Measurements from ENCODE around the gene ACOT2.
"Not testable (repeated sequence)": the region's sequence is repeated elsewhere in the genome, so short reads cannot be mapped to it uniquely, and the experiment has no call there.

ACOT2 gene

DNA sequence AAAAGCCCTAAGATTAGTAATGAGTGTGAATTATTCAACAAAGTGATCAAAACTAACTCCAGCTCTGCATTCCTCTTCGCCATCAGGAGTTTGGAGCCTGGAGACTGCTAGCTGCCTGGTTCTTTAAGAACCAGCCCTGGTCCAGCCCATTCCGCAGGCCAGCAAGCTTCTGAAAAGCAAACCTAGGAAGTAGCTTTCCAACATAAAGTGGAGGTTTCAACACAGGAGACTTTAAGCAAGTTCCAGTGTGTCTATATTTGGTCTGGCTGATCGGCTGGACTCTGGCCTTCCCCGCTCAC is 178 bp upstream of the ACOT2 start:
- not testable (repeated sequence) for DNase-seq

DNA sequence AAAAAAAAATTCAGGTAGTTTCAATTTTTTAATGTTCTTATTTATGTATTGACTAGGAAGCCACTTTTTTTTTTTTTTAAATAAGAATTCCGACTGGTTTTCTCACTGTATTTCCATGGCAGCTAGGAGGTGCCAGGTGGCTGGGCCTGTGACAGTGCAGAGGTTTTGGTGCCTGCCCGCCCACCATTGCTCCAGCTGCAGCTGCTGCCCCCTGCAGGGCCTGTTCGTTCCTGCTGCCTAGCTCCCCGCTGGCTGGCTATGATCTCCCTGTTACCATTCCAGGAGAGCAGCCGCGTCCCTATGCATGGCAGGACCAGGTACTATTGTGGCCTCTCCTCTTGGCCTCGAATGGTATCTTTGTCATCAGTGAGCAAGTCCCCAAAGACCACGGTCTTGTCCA is 1.9 kb downstream of the ACOT2 start:
- DNase-seq, result peak; percentile 12

DNA sequence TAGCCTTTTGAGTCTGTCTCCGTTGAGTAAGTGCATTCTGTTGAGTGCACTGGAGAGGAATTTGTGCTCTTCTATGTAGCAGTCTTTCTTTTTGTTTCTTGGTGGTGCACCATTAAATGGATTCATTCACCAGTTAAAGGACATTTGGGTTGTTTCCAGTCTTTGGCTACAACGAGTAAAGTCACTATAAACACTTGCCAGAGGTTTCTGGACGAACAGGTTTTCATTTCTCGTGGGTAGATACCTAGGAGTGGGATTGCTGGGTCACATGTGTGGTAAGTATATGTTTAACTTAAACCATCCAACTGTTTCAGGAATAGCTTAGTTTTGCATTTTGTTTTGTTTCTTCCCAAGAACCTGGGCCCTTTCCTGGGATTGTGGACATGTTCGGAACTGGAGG is 4.0 kb downstream of the ACOT2 start:
- not testable (repeated sequence) for DNase-seq

DNA sequence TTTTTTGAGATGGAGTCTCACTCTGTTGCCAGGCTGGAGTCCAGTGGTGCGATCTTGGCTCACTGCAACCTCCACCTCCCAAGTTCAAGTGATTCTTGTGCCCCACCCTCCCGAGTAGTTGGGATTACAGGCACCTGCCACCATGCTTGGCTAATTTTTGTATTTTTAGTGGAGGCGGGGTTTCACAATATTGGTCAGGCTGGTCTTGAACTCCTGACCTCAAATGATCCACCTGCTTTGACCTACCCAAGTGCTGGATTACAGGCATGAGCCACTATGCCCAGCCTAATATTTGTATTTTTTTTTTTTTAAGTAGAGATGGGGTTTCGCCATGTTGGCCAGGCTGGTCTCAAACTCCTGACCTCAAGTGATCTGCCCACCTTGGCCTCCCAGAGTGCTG is 4.7 kb downstream of the ACOT2 start:
- DNase-seq, result not testable (repeated sequence)

GRCh38 chr14:73574251-73574650 is 5.2 kb downstream of the ACOT2 start:
- DNase-seq, result not testable (repeated sequence)

DNA sequence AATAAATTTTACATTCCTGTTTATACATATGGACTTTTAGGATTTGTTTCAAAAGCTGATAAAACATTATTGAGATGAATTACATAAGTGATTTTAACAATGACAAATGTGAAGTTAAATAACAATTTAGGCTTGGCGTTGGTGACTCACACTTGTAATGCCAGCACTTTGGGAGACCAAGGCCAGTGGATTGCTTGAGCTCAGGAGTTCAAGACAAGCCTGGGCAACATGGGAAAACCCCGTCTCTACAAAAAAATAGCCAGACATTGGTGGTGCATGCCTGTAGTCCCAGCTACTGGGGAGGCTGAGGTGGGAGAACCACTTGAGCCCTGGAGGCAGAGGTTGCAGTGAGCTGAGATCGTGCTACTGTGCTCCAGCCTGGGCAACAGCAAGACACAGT is 7.4 kb downstream of the ACOT2 start:
- DNase-seq, result no peak

GRCh38 chr14:73577214-73577613 is 8.2 kb downstream of the ACOT2 start:
- not testable (repeated sequence) for DNase-seq

DNA sequence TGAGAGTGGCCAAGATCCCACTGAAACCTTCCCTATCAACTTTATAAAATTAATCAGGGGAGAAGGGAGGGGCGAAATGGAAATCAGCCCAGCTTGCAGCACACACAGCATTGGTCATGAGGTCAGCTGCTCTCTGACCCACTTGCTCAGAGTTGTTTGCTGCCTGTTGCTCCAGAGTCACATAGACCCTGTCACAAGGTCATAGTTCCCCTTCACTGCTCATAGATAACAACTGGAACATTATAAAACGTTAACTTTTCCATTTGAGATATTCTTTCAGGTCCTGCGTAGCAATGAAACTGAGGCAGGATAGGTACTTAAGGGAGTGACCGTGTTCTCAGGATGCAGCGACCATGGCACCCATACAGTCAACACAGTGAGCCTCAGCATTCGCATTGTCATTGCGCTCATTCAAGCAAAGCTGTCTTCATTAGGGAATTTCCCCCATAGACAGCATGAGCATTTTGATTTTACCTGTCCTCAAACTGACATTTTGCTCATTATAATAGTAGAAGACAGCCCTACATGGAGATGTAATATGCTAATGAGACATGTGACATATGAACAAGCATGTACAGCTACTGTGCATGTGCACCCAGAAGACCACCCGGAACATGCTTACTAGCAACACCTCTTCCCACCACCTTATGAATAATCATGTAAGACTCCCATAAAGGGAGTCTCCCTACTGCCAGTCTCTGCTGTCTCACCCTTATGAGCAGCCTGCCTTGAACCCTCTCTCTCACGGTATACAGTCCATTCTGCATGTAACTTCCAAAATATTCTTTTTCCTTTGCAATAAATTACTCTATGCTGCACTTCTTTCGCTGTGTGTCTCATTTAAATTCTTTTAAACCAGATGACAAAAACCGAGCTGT is 13.3 kb downstream of the ACOT2 start:
- DNase-seq, result not testable (repeated sequence)

DNA sequence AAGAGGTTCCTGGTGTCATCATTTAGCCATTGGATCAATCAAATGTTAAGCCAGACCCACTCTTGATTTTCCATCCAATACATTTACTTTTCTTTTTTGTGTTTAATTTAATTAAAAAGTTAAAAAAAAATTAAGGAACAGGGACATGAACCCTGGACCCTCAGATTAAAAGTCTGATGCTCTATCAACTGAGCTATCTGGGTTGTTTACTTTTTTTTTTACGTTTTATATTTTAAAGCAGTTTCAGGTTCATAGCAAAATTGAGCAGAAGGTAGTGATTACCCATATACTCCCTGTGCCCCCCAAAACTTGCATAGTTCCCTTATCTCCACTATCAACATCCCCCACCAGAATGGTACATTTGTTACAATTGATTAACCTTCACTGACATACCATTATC is 19.7 kb downstream of the ACOT2 start:
- DNase-seq, result no peak

DNA sequence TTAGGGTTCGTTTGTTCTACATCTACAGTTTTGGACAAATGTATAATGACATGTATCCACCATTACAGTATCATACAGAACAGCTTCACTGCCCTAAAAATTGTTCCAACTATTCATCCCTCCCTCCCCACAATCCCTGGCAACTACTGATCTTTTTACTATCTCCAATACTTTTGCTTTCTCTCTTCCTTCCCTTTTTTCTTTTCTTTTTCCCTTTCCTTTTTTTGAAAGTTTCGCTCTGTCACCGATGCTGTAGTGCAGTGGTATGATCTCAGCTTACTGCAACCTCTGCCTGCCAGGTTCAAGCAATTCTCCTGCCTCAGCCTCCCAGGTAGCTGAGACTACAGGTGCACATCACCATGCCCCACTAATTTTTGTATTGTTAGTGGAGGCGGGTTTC is 20.1 kb downstream of the ACOT2 start:
- no peak for DNase-seq

DNA sequence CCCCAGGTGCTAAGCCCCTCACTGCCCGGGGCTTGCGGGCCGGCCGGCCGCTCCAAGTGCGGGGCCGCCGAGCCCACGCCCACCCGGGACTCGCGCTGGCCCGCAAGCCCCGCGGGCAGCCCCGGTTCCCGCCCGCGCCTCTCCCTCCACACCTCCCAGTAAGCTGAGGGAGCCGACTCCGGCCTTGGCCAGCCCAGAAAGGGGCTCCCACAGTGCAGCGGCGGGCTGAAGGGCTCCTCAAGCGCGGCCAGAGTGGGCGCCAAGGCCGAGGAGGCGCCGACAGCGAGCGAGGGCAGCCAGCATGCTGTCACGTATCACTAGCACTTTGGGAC is 21.6 kb downstream of the ACOT2 start:
- not testable (repeated sequence) for DNase-seq

DNA sequence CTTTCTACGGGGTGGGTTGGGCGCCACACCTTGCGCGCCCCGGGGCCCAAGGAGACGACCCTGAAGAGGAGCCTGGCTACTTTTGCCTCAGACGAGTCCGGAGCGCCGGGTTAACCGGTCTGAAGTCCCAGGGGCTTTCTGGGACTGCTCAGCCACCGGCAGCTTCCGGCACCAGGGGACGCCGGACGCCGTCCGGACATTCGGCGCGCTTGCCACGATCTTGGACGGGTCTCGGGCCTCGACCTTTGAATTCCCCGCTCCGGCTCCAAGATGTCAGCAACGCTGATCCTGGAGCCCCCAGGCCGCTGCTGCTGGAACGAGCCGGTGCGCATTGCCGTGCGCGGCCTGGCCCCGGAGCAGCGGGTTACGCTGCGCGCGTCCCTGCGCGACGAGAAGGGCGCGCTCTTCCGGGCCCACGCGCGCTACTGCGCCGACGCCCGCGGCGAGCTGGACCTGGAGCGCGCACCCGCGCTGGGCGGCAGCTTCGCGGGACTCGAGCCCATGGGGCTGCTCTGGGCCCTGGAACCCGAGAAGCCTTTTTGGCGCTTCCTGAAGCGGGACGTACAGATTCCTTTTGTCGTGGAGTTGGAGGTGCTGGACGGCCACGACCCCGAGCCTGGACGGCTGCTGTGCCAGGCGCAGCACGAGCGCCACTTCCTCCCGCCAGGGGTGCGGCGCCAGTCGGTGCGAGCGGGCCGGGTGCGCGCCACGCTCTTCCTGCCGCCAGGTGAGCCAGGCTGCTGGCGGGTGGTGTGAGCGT is 22.9 kb downstream of the ACOT2 start, which contains the start of gene ACOT4:
Gene ACOT4 (plus strand): TSS at position 184 of the 760 bp plus-strand sequence. CDS start 87 bp downstream, at position 271.
- peak in 1 of 2 donors; percentile 55 for DNase-seq

- no peak for DNase-seq
Measured at GRCh38 chr14:73594491-73594890, 25.5 kb downstream of the ACOT2 start.

GRCh38 chr14:73599499-73599898 is 30.5 kb downstream of the ACOT2 start:
- DNase-seq, result no peak

DNA sequence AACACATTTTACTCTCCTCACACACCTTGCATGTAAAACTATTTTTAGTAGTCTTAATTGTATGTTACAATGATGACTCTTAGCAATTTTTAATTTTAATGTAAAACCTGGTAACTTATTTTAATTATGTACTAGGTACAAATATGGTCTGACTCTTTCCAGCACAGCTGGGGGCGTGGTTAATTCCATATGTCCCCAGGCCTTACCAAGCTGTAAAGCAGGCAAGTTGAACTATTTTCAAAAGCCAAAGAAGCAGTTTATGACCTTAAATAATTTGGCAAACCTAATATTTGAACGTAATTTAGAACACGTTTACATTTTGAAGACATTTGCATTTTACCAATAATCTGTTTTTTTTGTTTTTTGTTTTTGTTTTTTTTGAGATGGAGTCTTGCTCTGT is 34.0 kb downstream of the ACOT2 start:
- no peak for DNase-seq

DNA sequence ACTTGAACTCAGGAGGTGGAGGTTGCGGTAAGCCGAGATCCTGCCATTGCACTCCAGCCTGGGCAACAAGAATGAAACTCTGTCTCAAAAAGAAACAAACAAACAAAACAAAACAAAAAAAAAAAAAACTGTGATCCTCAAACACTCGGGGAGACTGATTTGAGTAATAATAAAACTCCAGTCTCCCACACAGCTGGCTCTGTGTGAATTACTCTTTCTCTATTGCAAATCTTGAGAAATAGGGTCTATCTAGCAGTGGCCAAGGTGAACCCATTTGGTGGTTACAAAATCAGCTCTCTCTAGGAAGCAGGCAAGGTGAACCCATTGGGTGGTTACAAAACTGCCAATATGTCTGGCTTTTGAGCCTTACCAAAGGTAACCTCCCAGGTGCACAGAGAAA is 37.3 kb downstream of the ACOT2 start:
- no peak for DNase-seq

GRCh38 chr14:73607241-73607640 is 38.2 kb downstream of the ACOT2 start:
- DNase-seq, result no peak

- DNase-seq, result no peak
Measured at GRCh38 chr14:73610687-73611086, 41.7 kb downstream of the ACOT2 start.

DNA sequence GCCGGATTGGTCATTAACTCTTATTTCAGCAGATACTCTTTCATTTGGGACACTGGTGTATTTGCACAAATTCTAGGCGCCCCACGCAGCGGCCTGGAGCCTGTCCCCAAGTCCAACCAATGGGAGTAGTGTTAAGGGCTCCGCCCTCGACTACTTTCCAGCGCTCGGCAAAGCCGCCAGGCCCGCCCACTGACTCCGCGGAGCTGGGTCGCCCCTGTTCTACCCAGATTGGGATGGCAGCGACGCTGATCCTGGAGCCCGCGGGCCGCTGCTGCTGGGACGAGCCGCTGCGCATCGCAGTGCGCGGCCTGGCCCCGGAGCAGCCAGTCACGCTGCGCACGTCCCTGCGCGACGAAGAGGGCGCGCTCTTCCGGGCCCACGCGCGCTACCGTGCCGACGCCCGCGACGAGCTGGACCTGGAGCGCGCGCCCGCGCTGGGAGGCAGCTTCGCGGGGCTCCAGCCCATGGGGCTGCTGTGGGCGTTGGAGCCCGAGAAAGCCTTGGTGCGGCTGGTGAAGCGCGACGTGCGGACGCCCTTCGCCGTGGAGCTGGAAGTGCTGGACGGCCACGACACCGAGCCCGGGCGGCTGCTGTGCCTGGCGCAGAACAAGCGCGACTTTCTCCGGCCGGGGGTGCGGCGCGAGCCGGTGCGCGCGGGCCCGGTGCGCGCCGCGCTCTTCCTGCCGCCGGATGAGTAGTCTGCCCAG is 43.5 kb downstream of the ACOT2 start, which contains the start of gene ACOT6:
Gene ACOT6 (plus strand): TSS at position 179 of the 707 bp plus-strand sequence. CDS start 55 bp downstream, at position 234.
- peak; percentile 28 to 47 for DNase-seq

GRCh38 chr14:73613046-73613383 is 44.0 kb downstream of the ACOT2 start:
- no peak for DNase-seq

GRCh38 chr14:73613419-73613963 is 44.5 kb downstream of the ACOT2 start:
- DNase-seq, result no peak

- no peak for DNase-seq
Measured at GRCh38 chr14:73616831-73617230, 47.8 kb downstream of the ACOT2 start.

DNA sequence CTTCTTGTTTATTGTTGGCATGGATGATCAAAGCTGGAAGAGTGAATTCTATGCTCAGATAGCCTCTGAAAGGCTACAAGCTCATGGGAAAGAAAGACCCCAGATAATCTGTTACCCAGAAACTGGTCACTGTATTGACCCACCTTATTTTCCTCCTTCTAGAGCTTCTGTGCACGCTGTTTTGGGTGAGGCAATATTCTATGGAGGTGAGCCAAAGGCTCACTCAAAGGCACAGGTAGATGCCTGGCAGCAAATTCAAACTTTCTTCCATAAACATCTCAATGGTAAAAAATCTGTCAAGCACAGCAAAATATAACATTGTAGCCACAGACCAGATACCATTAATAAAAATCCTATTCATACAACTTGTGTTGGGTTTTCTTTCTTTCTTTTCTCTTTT is 50.5 kb downstream of the ACOT2 start:
- no peak for DNase-seq

Data from bone marrow (tissue), 2 donors.